ENCODE measurements around the gene TYRP1.

TYRP1 gene

DNA sequence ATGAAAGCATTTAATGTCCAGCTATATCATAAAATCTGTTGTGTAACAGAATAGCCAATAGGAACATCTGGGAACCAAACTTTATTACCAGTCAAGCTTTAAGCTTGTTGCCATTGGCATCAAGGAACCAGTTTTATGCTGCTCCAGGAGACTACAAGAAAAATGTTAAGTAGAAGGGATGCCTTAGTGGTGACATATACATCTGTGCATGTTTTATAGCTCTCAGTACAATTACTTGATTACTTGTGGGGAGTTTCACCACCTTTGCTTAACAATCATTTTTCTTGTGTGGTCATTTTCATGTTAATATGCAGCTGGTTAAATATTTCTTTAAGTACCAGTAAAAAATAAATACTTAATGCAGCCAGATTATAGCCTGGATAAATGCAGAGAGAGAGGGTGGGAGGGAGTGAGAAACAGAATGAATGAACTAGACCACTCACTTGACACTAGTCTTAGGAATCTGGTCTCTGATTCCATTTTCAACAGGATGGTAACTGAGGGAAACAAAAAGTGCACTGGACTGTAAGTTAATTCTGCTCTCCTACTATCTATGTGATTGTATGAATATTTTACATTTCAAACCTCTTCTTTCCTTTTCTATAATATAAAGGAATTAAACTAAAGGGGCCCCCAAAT, 45.9 kb downstream of the TYRP1 start:
- DNase-seq, result no peak

DNA sequence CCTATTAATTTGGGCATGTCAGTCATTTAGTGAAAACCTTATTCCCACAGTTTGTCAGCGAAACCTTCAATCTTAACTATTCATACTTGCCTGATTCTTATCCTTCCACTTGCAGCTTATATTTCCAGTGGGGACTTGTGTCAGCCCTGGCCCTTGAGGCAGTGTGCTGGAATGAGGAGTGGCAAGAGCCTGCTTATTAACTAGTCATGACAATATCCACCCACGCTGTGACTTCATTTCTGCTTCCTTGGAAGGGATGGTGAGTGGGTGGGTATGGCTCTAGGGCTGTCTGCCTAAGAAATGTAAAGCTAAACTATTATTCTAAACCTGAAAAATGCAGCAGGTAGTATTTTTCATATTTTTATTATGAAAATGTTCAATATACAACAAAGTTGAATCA, 47.7 kb downstream of the TYRP1 start:
- no peak for DNase-seq

- no peak for DNase-seq
Observed at GRCh38 chr9:12748016-12748415, 54.8 kb downstream of the TYRP1 start.

- no peak for DNase-seq
Observed at GRCh38 chr9:12748954-12749353, 55.8 kb downstream of the TYRP1 start.

- no peak for DNase-seq
Observed at GRCh38 chr9:12753931-12754330, 60.7 kb downstream of the TYRP1 start.

GRCh38 chr9:12759761-12760160, 66.6 kb downstream of the TYRP1 start:
- DNase-seq, result no peak

All from CD4-positive, alpha-beta T cell treated with Interleukin-1 beta for 1 hour (primary cell).